Amygdala (tissue), 56 donors: ENCODE data around the gene ITGAX.

Experiments
- DNase-seq, 56 donors: peaks; one replicate each; lab custom pipeline; 2025; lab: John Stamatoyannopoulos, UW

ITGAX gene

DNA sequence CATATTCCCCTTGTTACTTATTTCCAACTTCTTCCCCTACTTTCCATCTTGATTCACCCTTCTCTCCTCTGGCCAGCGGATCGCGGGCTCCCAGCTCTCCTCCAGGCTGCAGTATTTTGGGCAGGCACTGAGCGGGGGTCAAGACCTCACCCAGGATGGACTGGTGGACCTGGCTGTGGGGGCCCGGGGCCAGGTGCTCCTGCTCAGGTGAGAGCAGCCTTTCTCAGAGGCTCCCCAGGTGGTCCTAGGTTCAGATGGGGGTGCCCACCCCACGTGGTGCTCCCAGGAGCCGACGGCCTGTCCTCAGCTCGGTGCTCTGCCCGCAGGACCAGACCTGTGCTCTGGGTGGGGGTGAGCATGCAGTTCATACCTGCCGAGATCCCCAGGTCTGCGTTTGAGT lies 16.0 kb downstream of the ITGAX start:
- DNase-seq: no peak

DNA sequence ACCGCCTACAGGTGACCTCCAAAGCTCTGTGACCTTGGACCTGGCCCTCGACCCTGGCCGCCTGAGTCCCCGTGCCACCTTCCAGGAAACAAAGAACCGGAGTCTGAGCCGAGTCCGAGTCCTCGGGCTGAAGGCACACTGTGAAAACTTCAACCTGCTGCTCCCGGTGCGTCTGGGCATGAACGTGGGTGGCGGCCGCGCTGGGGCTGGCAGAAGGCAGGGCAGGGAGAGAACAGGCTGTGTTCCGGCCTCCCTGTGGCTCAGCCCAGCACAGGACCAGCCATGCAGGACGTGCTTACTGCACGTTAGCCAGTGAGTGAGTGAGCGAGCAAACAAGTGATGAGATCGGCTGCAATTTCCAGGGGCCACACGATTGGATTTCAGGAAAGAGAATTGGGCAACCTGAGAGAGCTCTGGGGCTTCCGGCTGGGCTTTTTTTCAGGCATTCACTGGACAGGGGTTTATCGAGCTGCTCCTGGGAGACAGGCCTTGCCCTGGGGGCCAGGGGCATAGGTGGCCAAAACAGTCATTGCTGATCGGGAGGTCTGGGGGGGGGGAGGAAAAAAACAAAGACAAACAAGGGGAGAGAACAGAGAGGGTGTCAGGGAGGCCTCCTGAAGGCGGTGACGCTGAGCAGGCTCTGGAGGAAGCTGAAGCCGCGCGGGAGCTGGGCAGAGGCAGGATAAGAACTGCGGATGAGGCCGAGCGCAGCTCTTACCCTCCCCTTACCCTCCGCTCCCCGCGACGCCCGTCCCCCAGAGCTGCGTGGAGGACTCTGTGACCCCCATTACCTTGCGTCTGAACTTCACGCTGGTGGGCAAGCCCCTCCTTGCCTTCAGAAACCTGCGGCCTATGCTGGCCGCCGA lies 16.9 kb downstream of the ITGAX start:
- DNase-seq: no peak

DNA sequence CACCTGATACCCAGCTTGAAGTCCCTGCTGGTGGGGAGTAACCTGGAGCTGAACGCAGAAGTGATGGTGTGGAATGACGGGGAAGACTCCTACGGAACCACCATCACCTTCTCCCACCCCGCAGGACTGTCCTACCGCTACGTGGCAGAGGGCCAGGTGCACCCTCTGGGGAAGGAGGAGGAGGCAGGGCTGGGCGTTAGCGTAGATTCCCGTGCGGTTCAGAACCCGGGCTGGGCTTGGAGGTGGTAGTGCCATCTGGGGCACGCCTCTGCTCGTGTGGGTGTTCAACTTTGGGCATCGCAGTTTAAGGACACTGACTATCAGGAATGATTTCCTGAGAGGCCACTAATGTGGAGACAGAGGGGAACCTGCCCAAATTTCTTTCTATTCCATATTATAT lies 18.3 kb downstream of the ITGAX start:
- DNase-seq: no peak

DNA sequence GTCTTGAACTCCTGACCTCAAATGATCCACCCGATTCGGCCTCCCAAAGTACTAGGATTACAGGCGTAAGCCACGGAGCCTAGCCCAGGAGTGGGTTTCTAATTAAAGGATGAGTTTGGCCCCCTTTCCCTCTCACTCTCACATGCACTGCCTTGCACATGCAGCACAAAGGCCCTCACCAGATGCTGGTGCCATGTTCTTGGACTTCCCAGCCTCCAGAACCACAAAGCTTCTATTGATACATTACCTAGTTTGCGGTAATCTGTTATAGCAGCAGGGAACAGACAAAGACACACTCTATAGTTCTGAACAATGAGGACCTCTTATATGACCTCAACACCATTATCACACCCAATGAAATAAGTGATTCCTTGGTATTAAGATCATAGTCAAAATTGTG lies 20.3 kb downstream of the ITGAX start:
- no peak for DNase-seq

DNA sequence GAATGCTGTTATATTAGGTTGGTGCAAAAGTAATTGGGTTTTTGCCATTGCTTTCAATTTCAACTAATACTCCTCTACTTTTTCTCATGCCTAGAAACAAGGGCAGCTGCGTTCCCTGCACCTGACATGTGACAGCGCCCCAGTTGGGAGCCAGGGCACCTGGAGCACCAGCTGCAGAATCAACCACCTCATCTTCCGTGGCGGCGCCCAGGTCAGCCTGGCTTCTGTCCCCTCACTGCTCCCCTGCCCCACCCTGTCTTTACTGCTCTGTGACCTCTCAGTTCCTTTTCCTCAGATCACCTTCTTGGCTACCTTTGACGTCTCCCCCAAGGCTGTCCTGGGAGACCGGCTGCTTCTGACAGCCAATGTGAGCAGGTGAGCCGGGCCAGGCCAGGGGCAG lies 21.7 kb downstream of the ITGAX start:
- DNase-seq: no peak

DNA sequence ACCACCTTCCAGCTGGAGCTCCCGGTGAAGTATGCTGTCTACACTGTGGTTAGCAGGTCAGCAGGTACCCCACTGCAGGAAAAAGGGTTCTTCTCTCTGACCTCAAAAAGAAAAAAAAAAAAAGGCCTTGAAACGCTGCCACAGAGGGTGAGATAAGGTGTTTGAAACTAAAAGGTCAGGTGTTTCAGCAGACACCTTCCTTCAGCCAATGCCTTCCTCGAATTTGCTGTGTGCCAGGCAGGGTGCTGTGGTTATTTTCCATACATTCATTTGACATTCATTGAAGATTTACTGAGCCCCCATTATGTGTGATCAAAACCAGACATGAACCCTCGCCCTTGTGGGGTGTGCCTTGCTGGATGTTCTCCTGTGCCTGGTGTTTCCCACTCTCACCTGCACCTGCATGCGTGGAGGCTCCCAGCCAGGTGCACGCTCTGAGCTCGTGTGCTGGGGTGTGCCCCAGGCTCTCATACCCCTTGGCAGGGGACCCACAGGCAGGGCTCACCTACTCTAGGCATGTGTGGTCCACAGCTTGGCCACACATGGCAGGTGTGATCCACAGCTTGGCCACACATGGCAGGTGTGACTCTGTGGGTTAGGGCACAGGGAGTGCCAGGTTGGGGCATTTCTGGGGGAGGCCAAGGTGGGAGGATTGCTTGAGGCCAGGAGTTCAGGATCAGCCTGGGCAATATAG lies 22.4 kb downstream of the ITGAX start:
- no peak for DNase-seq

DNA sequence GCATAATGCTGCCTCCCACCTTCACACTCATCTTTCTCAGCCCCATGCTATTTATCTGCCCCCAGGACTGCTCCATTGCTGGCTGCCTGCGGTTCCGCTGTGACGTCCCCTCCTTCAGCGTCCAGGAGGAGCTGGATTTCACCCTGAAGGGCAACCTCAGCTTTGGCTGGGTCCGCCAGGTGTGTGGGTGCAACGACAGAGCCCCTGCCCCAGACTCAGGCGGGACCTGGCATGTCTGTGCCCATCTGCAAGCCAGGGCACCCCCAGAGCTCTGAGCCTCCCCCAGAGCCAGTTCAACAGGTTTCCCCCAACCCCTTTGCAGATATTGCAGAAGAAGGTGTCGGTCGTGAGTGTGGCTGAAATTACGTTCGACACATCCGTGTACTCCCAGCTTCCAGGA lies 25.2 kb downstream of the ITGAX start:
- no peak for DNase-seq

DNA sequence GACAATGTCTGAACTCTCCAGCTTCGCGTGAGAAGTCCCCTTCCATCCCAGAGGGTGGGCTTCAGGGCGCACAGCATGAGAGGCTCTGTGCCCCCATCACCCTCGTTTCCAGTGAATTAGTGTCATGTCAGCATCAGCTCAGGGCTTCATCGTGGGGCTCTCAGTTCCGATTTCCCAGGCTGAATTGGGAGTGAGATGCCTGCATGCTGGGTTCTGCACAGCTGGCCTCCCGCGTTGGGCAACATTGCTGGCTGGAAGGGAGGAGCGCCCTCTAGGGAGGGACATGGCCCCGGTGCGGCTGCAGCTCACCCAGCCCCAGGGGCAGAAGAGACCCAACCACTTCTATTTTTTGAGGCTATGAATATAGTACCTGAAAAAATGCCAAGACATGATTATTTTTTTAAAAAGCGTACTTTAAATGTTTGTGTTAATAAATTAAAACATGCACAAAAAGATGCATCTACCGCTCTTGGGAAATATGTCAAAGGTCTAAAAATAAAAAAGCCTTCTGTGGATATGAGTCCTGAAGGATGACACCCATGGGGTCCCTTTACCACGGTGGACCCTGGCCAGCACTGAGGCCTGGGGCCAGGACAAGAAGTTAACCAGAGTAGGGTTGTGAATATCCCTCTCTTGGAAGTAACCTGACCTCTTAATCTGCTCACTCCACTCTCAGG lies 27.6 kb downstream of the ITGAX start:
- DNase-seq: peak in 24 of 56 donors; percentile 9 to 55 (median 22)

DNA sequence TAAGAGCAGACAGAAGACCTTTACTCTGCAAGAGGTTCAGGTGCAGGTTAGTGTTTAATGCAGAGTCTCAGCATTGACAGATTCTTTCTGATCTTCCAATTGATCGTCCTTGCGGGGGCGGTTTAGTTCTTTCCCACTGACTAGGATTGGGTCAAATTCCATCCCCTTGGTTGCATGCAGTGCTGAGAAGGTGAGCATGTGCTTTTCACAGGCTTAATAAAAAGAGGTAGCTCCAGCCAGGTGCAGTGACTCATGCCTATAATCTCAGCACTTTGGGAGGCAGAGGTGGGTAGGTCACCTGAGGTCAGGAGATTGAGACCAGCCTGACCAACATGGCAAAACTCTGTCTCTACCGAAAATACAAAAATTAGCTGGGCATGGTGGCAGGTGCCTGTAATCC lies 30.7 kb downstream of the ITGAX start:
- DNase-seq: no peak

DNA sequence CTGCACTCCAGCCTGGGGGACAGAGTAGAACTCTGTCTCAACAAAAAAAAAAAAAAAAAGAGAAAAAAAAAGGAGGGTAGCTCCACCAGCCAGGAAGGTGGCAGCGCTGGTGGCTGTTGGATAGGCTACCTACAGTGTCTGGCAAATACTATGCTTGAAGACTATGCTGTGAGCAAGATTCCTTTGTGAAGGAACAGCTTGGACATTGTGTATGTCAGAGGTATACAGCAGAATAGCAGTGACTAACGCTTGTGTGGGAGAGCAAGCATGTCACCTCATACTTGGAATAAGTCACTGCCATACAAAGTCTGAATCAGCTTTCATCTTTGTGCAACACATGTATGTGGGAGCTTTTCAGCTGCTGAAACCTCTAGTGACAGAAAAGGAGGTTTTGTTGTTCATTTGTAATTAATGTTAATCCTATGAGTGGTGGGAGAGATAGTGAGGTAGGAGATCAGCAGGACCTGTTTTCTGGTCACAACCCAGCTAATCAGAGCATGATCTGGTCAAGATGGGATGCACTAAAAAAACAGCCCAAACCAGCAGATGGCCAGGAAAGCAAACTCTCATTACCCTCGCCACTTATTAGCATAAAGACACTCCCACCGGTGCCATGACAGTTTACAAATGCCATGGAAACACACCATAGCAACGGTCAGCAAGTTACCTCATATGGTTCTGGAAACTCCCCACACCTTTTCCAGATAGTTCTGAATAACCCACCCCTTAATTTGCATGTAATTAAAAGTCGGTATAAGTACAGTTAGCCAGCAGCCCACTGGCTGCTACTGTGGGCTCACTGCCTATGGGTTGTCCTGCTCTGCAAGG lies 31.4 kb downstream of the ITGAX start:
- DNase-seq: peak in 7 of 56 donors; percentile 8 to 61 (median 17)

DNA sequence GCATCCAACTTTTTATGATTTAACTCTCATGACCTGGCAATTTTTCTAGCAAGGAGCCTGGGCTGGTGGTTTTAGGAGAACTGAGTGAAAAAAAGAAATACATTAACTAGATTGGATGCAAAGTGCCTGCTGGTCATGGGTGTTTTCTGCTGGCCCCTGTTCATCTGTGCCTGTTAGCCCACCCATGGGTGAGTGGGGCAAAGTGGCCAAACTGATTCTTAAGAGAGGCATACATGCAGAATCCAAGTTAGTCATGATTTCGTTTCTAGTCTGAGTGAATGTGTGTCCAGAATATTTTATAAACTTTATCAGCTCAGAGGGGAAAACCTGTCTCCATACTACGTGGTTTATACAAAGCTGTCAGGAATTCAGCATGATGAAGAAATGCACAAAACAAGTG lies 33.6 kb downstream of the ITGAX start:
- DNase-seq: no peak

DNA sequence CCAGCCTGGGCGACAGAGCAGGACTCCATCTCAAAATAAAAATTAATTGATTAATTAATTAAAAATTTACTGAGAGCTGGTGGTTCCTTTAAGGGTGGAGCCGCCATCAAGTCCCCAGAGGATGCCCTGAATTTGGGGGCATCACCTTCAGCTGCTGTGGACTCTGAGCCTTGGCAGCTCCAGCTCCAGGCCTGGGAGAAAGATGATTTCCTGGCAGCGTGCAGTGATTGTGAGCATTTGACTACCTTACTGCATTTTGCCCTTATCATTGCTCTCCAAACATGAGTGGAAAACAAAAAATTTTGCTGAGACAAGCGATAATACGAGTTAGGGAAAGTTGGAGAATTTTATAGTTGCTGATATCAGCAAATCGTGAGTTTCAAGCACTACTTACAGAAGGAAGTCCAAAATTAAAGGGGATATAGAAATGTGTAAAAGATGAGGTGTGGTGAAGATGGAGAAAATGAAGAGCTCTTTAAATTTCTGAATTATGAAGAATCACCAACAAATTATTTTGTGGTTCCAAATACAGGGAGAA lies 35.6 kb downstream of the ITGAX start:
- DNase-seq: no peak

DNA sequence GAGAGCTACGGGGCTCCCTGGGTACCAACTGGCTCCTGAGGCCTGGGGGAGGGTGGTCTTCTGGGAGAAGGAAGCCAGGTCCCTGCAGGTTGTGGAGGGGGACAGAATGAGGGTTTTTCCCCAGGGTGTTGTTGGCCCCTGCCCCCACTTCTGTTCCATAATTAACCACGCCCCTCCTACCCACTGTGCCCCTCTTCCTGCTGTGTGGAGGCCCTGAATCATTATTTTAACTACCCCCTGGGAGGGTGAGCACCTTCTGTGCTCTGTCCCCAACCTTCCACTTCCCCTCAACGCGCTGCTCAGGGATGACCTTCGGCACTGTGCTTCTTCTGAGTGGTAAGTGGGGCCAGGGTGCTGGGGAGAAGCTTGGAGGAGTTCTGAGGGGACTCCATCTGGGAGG lies 38.1 kb downstream of the ITGAX start, which contains the start of gene ITGAD:
ITGAD (plus strand) TSS at position 280 of the 400 bp plus-strand sequence; CDS start at position 306, 26 bp downstream.
- DNase-seq: no peak

DNA sequence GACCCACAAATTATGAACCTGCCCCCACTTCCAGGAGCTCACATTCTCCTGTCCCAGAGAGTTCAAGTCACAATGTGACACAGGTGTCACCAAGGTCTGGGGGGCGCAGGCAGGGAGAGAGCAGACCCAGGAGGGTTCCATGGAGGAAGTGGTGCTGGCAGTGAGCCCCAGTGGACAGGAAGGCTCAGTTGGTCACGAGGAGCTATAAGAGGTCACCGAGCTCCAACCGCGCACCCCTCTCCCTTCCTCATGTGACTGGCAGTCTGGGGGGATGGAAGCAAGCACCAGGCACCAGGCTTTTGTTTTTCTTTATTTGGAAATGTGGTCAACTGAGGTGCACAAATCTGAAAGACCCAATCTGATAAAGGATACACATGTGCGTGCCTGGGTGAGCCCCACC lies 40.7 kb downstream of the ITGAX start:
- peak in 1 of 56 donors; percentile 45 for DNase-seq

DNA sequence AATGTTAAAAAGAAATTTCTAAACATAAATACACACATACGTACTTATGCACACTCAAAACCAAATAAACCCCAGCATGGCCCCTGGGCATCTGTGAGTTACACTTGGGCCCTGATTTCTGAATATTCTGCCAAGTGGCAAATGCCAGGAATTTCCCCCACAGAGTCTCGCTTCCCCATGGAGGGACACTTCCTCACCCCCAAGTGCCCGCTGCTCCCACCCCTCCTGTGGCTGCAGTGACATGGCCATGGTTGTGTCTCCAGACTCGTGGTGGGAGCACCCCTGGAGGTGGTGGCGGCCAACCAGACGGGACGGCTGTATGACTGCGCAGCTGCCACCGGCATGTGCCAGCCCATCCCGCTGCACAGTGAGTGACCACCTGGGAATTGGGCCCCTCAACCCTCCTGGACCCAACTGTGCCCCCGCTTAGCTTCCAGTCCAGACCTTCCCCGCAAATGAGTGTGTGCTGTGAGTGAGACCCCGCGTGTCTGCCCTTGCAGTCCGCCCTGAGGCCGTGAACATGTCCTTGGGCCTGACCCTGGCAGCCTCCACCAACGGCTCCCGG lies 42.2 kb downstream of the ITGAX start:
- DNase-seq: no peak

DNA sequence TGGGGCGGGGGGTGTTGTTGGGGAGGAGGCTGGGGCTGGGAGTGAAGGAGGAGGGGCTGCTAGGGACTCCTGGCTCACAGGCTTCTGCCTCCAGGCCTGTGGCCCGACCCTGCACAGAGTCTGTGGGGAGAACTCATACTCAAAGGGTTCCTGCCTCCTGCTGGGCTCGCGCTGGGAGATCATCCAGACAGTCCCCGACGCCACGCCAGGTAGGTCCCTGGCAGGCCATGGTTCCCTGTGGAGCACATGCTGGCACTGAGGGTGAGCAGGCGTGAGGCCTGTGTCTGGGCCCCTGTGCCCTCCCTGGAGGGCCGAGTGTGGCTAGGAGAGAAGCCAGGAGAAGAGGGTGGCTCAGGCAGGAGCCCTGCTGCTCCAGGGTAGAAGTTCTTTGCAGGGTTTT lies 42.7 kb downstream of the ITGAX start:
- no peak for DNase-seq

DNA sequence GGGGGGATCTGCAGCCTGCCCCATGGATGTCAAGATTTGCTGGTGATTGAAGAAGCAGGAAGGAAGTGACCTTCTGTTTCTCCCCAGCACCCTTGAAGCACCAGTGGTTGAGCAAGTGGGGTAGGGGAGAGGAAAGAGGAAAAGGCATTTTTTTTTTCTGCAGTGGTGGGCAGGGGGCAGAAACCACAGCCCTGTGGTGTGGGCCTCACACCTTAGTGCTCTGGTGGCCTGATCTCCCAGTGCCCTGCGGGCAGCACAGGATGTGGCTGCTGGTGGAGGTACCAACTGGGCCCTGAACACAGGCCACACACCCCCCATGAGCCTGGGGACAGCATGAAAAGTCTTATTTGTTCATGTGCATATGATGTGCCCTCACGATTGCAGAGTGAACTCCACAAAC lies 45.2 kb downstream of the ITGAX start:
- no peak for DNase-seq

DNA sequence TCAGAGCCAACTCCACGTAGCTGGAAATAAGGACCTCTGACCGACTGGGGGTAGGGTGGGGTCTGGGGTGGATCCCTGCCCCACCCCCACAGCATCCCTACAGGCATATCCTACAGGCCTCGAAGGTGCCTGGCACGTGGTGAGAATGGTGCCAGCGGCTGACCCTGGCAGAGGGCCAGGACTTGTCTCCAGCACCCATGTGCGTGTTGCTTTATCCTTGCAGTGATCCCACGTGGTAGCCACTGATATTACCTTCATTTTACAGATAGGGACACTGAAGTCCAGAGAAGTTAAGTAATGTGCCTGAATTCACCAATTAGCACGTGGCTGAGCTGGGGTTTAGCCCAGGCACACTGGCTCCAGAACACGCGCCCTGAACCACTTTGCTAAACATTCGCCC lies 46.5 kb downstream of the ITGAX start:
- DNase-seq: no peak

DNA sequence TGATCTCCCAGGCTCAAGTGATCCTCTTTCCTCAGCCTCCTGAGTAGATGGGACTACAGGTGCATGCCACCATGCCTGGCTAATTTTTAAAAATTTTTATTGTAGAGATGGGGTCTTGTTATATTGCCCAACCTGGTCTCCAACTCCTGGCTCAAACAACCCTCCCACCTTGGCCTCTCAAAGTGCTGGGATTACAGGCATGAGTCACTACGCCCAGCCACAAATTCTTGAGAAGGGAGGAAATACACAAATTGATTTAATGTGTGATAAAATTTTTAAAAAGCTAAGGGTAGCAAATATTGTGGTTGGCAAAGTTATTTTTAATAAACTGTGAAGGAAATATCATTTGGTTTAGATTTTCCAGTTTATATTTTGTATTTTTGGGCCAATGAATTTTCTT lies 47.7 kb downstream of the ITGAX start:
- DNase-seq: no peak
